HepG2 (cell line): ENCODE results near the gene CASKIN1. TPM values are rescaled to one million over a fixed set of nuclear protein-coding genes. Genes with fewer than 3 reads are reported as not detected.

Experiments
- CCAR2 ChIP-seq: fragments of 200-400 bp; formaldehyde crosslinking; optimal IDR thresholded peaks from 2 replicates; pipeline ENCODE3; 2018; ENCODE audit warnings: low read depth, mild to moderate bottlenecking, low read length, moderate library complexity
- HDAC1 ChIP-seq: sonication (generic); formaldehyde crosslinking; IDR thresholded peaks from 2 replicates; pipeline ENCODE4 v1.5.1; 2020; ENCODE audit warnings: mild to moderate bottlenecking, missing genetic modification reagents
- HOMEZ ChIP-seq: IDR thresholded peaks from 2 replicates; pipeline ENCODE4 v1.6.1; 2016; ENCODE audit warnings: low read depth
- HOXA9 ChIP-seq: sonication (generic); formaldehyde crosslinking; IDR thresholded peaks from 2 replicates; pipeline ENCODE4 v1.8.1; 2022; ENCODE audit warnings: missing genetic modification reagents, mild to moderate bottlenecking, moderate library complexity, borderline replicate concordance
- MAF1 ChIP-seq: sonication (generic); formaldehyde crosslinking; IDR thresholded peaks from 2 replicates; pipeline ENCODE4 v1.5.0; 2020; ENCODE audit warnings: missing genetic modification reagents, borderline replicate concordance
- MAFG ChIP-seq: sonication (generic); formaldehyde crosslinking; IDR thresholded peaks from 2 replicates; pipeline ENCODE4 v1.5.1; 2020; ENCODE audit warnings: mild to moderate bottlenecking, missing genetic modification reagents
- PHF20 ChIP-seq: sonication (generic); formaldehyde crosslinking; IDR thresholded peaks from 2 replicates; pipeline ENCODE4 v1.5.0; 2020; ENCODE audit warnings: mild to moderate bottlenecking, missing genetic modification reagents
- POLR2G ChIP-seq: fragments of 200-400 bp; formaldehyde crosslinking; IDR thresholded peaks from 2 replicates; pipeline ENCODE4 v1.6.1; 2018; ENCODE audit warnings: mild to moderate bottlenecking, low read depth, low read length, moderate library complexity
- PPARG ChIP-seq: conservative IDR thresholded peaks from 2 replicates; pipeline ENCODE4 v1.6.1; 2016; ENCODE audit warnings: missing biosample characterization, missing genetic modification reagents
- RFXANK ChIP-seq: IDR thresholded peaks from 2 replicates; pipeline ENCODE4 v1.6.1; 2016
- RXRA ChIP-seq: sonication (generic); formaldehyde crosslinking; IDR thresholded peaks from 2 replicates; pipeline ENCODE4 v1.5.1; 2020; ENCODE audit warnings: missing genetic modification reagents
- TEAD3 ChIP-seq: optimal IDR thresholded peaks from 2 replicates; pipeline ENCODE3; 2016; ENCODE audit warnings: borderline replicate concordance
- ZBTB3 ChIP-seq: sonication (generic); formaldehyde crosslinking; IDR thresholded peaks from 2 replicates; pipeline ENCODE4 v1.4.0; 2020; ENCODE audit warnings: low read depth, mild to moderate bottlenecking, moderate library complexity, missing genetic modification reagents, borderline replicate concordance
- ZBTB33 ChIP-seq: sonication (generic); formaldehyde crosslinking; IDR thresholded peaks from 2 replicates; pipeline ENCODE4 v1.4.0; 2020; ENCODE audit warnings: missing genetic modification reagents
- ZNF143 ChIP-seq: sonication (generic); formaldehyde crosslinking; IDR thresholded peaks from 2 replicates; pipeline ENCODE4 v1.4.0; 2020; ENCODE audit warnings: missing genetic modification reagents
- ZNF432 ChIP-seq: sonication (generic); formaldehyde crosslinking; IDR thresholded peaks from 2 replicates; pipeline ENCODE4 v1.5.0; 2020; ENCODE audit warnings: missing genetic modification reagents, mild to moderate bottlenecking, borderline replicate concordance
- ZNF660 ChIP-seq: sonication (generic); formaldehyde crosslinking; IDR thresholded peaks from 2 replicates; pipeline ENCODE4 v1.5.1; 2020; ENCODE audit warnings: mild to moderate bottlenecking, low read depth, missing genetic modification reagents, borderline replicate concordance
- ZNF713 ChIP-seq: sonication (generic); formaldehyde crosslinking; IDR thresholded peaks from 2 replicates; pipeline ENCODE4 v1.4.0; 2020; ENCODE audit warnings: mild to moderate bottlenecking, missing genetic modification reagents
- polyA plus RNA-seq, 8 experiments: library from polyadenylated mRNA; depleted of rRNA in 3 of 8; stranded (reverse) in 7 of 8; unstranded in 1 of 8; fragments of >200 nt; fragmentation: Illumina TruSeq in 4 of 8; extraction: Trizol in 4 of 8; gene quantifications; 2 replicates each; pipeline versions ENCODE4 v1.2.1 to v1.2.3, GENCODE V29; 2011 to 2016; ENCODE audit warnings: low read depth in 4 of 8, missing spikeins in 1 of 8, mixed read lengths in 1 of 8; ENCODE audit not compliant: insufficient read depth in 1 of 8
- total RNA-seq, 5 experiments: library from RNA; depleted of rRNA; stranded (reverse); fragments of >200 nt; fragmentation: Illumina TruSeq; extraction: Trizol; gene quantifications; 2 replicates each; pipeline ENCODE4 v1.2.3, GENCODE V29; 2016; ENCODE audit warnings: low read depth in 1 of 5
- TF ChIP-seq, protein P1 (sequence below): sonication (generic); formaldehyde crosslinking; IDR thresholded peaks from 2 replicates; pipeline ENCODE4 v1.4.0; 2020; ENCODE audit warnings: missing genetic modification reagents, borderline replicate concordance
- TF ChIP-seq, protein P2 (sequence below): sonication (generic); formaldehyde crosslinking; IDR thresholded peaks from 2 replicates; pipeline ENCODE4 v1.5.0; 2020; ENCODE audit warnings: missing genetic modification reagents, mild to moderate bottlenecking, borderline replicate concordance

Gene CASKIN1
- total and polyA plus RNA-seq, 2 of the 13 experiments (the other 11 are each of a cell fraction or from before 2014, with no cell fraction given) = 1.2 to 2.2 TPM

DNA sequence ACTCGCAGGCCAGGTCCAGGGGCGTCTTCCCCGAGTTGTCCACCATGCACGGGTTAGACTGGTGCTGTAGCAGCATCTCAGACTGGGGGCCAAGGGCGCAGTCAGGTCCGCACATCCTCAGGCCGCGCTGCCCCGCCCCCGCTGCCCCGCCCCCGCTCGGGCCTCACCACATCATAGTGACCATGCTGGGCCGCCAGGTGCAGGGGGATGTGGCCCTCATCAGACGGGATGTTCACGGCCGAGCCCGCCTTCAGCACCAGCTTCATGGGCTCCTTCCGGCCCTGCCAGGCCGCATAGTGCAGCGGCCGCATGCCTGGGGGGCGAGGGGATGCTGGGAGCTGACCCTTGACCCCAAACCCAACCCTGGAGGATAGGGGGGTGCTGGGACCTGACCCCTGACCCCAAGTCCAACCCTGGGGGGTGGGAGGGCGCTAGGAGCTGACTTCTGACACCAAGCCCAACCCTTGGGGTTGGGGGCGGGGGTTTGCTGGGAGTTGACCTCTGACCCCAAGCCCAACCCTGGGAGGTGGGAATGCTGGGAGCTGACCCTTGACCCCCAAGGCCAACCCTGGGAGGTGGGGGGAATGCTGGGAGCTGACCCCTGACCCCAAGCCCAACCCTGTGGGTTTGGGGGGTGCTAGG, 7.0 kb downstream of the CASKIN1 start (continued):
- TF ChIP-seq HOMEZ (CRISPR knock-in tag) (no peak), RXRA (0 out of 2 replicates have a peak, but pooled peaks have one; percentile 15), HOXA9 (CRISPR knock-in tag) (no peak), ZNF713 (no peak), TEAD3 (peak; percentile 24), PHF20 (CRISPR knock-in tag) (peak; percentile 28; the same call in 1 of the 2 replicates), ZBTB33 (CRISPR knock-in tag) (peak; percentile 49; the same call in 1 of the 2 replicates), CCAR2 (no peak), ZNF660 (CRISPR knock-in tag) (no peak), ZNF432 (no peak), MAFG (no peak), PPARG (CRISPR knock-in tag) (0 out of 2 replicates have a peak, but pooled peaks have one; percentile 21), POLR2G (no peak), HDAC1 (0 out of 2 replicates have a peak, but pooled peaks have one; percentile 34), ZBTB3 (CRISPR knock-in tag) (no peak), RFXANK (CRISPR knock-in tag) (no peak), MAF1 (CRISPR knock-in tag) (no peak), ZNF143 (peak; percentile 74)
- TF ChIP-seq, protein P1, sequence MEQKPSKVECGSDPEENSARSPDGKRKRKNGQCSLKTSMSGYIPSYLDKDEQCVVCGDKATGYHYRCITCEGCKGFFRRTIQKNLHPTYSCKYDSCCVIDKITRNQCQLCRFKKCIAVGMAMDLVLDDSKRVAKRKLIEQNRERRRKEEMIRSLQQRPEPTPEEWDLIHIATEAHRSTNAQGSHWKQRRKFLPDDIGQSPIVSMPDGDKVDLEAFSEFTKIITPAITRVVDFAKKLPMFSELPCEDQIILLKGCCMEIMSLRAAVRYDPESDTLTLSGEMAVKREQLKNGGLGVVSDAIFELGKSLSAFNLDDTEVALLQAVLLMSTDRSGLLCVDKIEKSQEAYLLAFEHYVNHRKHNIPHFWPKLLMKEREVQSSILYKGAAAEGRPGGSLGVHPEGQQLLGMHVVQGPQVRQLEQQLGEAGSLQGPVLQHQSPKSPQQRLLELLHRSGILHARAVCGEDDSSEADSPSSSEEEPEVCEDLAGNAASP (CRISPR knock-in tag) = no peak
- TF ChIP-seq, protein P2, sequence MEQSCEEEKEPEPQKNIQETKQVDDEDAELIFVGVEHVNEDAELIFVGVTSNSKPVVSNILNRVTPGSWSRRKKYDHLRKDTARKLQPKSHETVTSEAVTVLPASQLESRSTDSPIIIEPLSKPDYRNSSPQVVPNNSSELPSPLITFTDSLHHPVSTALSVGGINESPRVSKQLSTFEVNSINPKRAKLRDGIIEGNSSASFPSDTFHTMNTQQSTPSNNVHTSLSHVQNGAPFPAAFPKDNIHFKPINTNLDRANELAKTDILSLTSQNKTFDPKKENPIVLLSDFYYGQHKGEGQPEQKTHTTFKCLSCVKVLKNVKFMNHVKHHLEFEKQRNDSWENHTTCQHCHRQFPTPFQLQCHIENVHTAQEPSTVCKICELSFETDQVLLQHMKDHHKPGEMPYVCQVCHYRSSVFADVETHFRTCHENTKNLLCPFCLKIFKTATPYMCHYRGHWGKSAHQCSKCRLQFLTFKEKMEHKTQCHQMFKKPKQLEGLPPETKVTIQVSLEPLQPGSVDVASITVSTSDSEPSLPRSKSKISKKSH = 0 out of 2 replicates have a peak, but pooled peaks have one; percentile 4
